Coronary artery (tissue), 2 donors: ENCODE data around the gene NLRC3.

Experiments
- DNase-seq: peaks from one replicate; pipeline ENCODE4 v3.0.0-alpha.2; 2017; ENCODE audit warnings: low spot score
- H3K27ac ChIP-seq, 2 donors: fragments of 200-600 bp; sonication (generic); one replicate each; pipeline ENCODE4 v1.5.1; 2016 to 2019
- H3K4me3 ChIP-seq: fragments of 200-600 bp; sonication (generic); 2 replicates; pipeline ENCODE4 v1.5.1; 2016; ENCODE audit warnings: mild to moderate bottlenecking, moderate library complexity
- CTCF ChIP-seq: fragments of 200-600 bp; sonication (generic); IDR thresholded peaks from one replicate; pipeline ENCODE4 v1.5.1; 2019; ENCODE audit warnings: antibody characterized with exemption

NLRC3 gene

GRCh38 chr16:3573146-3573815, 3.9 kb downstream of the NLRC3 start:
- DNase-seq, result no peak
- Histone ChIP-seq H3K4me3 (no peak overlapping the region), H3K27ac (no peak overlapping the region)
- no peak for TF ChIP-seq CTCF

- Histone ChIP-seq H3K4me3 (no peak overlapping the region), H3K27ac (no peak overlapping the region)
- no peak for TF ChIP-seq CTCF
- no peak for DNase-seq
Measured at GRCh38 chr16:3570420-3571062, 6.7 kb downstream of the NLRC3 start.

- H3K27ac ChIP-seq, result no peak overlapping the region
- no peak for TF ChIP-seq CTCF
- H3K4me3 ChIP-seq, result no peak overlapping the region
- DNase-seq, result no peak
Measured at GRCh38 chr16:3569851-3570250, 7.4 kb downstream of the NLRC3 start.

- DNase-seq, result no peak
- no peak for TF ChIP-seq CTCF
- Histone ChIP-seq H3K4me3 (no peak overlapping the region), H3K27ac (no peak overlapping the region)
Measured at GRCh38 chr16:3566990-3567389, 10.2 kb downstream of the NLRC3 start.

- DNase-seq, result no peak
- no peak for TF ChIP-seq CTCF
- H3K27ac ChIP-seq, result no peak overlapping the region
- no peak overlapping the region for H3K4me3 ChIP-seq
Measured at GRCh38 chr16:3564889-3565141, 12.4 kb downstream of the NLRC3 start.

- no peak for DNase-seq
- H3K27ac ChIP-seq, result no peak overlapping the region
- H3K4me3 ChIP-seq, result no peak overlapping the region
- TF ChIP-seq CTCF, result no peak
Measured at GRCh38 chr16:3564130-3564888, 12.9 kb downstream of the NLRC3 start.
